ENCODE results near the gene SLC44A4.
"Not testable (repeated sequence)": the region's sequence is repeated elsewhere in the genome, so short reads cannot be mapped to it uniquely, and the experiment has no call there.

The SLC44A4 gene

DNA sequence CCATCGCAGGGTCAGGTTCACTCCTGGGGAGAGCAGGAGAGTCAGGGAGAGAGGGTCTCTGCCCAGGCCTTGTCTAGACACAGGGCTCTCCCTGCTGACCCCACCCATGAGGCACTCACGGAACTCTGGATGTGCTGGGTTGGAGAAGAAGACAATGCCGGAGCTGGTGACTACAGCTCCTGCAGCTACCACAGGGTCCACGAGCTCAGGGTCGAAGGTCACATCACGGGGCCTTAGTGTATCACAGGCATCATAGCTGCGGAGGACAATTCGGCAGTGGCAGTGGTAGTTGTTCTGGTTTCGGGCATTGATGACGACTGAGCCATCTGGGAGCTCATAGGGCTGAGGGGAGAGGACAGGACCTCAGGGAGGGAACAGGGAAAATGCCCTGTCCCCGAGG lies 18.9 kb downstream of the SLC44A4 start:
- TF ChIP-seq, protein P1, sequence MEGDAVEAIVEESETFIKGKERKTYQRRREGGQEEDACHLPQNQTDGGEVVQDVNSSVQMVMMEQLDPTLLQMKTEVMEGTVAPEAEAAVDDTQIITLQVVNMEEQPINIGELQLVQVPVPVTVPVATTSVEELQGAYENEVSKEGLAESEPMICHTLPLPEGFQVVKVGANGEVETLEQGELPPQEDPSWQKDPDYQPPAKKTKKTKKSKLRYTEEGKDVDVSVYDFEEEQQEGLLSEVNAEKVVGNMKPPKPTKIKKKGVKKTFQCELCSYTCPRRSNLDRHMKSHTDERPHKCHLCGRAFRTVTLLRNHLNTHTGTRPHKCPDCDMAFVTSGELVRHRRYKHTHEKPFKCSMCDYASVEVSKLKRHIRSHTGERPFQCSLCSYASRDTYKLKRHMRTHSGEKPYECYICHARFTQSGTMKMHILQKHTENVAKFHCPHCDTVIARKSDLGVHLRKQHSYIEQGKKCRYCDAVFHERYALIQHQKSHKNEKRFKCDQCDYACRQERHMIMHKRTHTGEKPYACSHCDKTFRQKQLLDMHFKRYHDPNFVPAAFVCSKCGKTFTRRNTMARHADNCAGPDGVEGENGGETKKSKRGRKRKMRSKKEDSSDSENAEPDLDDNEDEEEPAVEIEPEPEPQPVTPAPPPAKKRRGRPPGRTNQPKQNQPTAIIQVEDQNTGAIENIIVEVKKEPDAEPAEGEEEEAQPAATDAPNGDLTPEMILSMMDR (conservative IDR thresholded peaks at IDR 0.05): no peak
- no peak overlapping the region for H3K27ac ChIP-seq

DNA sequence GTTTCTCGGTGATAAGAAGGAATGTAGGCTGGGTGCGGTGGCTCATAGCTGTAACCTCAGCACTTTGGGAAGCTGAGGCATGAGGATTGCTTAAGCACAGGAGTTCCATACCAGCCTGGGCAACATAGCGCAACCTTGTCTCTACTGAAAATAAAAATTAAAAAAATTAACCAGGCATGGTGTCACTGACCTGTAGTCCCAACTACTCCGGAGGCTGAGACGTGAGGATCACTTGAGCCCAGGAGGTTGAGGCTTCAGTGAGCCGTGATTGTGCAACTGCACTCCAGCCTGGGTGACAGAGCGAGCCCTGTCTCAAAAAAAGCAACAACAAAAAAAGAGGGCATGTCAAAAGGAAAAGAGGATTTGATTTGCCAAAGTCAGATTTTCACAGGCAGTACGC lies 20.1 kb downstream of the SLC44A4 start:
- no peak overlapping the region for H3K27ac ChIP-seq
- TF ChIP-seq, protein P1 (conservative IDR thresholded peaks at IDR 0.05): no peak

DNA sequence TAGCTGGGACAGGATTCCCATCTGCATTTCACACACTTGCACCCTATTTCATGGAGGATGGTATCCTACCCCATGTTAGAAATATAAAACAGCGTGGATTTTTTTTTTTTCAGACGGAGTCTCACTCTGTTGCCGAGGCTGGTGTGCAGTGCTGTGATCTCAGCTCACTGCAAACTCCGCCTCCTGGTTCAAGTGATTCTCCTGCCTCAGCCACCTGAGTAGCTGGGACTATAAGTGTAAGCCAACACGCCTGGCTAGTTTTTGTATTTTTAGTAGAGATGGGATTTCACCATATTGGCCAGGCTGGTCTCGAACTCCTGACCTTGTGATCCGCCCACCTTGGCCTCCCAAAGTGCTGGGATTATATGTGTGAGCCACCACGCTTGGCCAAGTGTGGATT lies 21.0 kb downstream of the SLC44A4 start:
- H3K27ac ChIP-seq: not testable (repeated sequence)

DNA sequence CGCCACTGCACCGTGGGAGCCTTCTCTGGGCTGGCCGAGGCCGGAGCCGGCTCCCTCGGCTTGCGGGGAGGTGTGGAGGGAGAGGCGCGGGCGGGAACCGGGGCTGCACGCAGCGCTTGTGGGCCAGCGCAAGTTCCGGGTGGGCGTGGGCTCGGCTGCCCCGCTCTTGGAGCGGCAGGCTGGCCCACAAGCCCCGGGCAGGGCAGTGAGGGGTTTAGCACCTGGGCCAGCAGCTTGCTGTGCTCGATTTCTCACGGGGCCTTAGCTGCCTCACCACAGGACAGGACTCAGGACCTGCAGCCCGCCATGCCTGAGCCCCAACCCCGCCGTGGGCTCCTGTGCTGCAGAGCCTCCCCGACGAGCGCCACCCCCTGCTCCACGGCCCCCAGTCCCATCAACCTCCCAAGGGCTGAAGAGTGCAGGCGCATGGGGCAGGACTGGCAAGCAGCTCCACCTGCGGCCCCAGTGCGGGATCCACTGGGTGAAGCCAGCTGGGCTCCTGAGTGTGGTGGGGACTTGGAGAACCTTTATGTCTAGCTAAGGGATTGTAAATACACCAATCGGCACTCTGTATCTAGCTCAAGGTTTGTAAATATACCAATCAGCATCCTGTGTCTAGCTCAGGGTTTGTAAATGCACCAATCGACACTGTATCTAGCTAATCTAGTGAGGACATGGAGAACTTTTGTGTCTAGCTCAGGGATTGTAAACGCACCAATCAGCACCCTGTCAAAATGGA lies 26.6 kb downstream of the SLC44A4 start:
- peak overlapping the region; percentile 48 for H3K27ac ChIP-seq

DNA sequence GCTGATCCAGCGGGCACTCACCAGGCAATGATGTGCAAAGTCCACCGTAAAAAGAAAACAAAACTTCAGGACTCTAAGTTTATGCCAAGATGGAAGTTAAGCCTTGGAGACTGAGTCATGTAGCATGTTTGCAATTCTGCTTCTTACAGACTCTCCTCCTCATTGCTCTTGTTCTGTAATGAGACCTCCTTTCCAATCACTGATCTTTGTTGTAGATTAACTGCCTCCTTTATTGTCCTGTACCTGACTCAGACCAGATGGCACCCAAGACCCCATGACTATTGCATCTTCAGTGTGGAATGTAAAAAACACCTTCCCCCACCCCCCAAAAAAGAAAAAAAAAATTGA lies 27.3 kb downstream of the SLC44A4 start:
- no peak overlapping the region; the same call in 1 of the 2 replicates for H3K27ac ChIP-seq
- TF ChIP-seq, protein P1 (conservative IDR thresholded peaks at IDR 0.05): no peak

DNA sequence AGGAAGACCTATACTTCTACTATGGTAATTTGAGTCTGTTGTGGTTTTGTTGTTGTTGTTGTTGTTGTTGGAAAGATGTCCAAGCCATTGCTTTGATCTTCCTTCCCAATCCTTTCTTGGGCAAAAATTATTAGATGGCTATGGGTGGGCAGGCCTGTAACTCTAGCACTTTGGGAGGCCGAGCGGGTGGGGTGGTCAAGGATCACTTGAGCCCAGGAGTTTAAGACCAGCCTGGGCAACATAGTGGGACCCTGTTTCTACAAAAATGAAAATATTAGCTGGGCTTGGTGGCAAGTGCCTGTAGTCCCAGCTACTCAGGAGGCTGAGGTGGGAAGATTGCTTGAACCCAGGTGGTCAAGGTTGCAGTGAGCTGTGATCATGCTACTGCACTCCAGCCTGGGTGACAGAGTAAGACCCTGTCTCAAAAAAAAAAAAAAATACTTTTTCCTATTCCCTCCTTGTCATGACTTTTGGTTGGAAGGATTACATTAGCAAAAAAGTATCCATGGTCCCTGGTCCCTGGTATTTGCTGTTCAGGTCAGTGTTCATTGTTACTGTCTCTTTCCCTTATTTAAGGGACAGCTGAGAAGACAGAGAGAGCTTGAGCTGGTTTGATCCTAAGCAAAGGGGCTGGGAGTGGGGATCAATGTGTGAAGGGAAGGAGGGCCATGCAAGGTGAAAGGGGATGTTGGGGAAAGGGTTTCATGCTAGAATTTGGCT lies 27.9 kb downstream of the SLC44A4 start:
- H3K27ac ChIP-seq: no peak overlapping the region; the same call in 1 of the 2 replicates

DNA sequence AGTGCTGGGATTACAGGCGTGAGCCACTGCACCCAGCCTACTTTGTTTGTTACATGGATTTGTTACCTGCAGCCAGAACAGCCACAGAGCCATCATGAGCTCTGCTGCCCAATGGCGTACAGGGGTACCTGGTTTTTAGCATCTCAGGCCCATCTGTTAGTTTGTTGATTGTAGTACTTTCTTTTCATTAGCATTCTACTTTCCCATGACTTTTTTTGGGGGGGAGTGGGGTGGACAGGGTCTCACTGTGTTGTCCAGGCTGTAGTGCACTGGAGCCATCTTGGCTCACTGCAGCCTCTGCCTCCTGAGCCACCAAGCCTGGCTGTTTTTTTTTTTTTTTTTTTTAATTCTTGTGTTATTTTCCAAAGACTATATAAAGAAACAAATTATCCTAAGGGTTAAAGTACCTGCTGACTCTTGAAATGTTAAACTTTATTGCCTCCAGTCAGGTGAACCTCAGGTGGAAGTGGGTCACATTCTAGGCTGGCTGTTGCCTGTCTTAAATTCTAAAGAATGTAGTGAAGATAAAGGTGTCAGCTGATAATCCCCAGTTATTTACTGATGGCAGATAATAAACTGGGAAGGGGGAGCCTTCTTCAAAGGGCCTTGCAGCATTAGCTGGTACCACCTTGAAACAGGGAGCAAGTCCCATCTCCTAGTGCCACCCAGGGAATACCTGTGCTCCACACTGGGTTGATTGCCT lies 31.4 kb downstream of the SLC44A4 start:
- no peak overlapping the region; the same call in 1 of the 2 replicates for H3K27ac ChIP-seq
- TF ChIP-seq, protein P1 (conservative IDR thresholded peaks at IDR 0.05): no peak

More for the DNA sequence above, 27.9 kb downstream of the SLC44A4 start:
- TF ChIP-seq, protein P1 (conservative IDR thresholded peaks at IDR 0.05): no peak

DNA sequence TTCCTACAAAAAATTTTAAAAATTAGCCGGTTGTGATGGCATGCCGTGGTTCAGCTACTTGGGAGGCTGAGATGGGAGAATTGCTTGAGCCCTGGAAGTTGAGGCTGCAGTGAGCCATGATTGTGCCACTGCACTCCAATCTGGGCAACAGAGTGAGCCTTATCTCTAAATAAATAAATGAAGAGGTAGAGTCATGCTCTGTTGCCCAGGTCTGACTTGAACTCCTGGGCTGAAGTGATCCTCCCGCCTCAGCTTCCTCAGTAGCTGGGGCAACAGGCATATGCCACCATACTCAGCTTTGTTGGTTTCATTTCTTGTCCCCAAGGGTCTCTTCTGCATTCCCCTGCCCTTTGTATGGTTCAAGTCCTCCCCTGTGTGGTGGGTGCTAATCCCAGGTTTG lies 34.3 kb downstream of the SLC44A4 start:
- TF ChIP-seq, protein P1 (conservative IDR thresholded peaks at IDR 0.05): no peak
- no peak overlapping the region for H3K27ac ChIP-seq

Data from VCaP (cell line).